SH-SY5Y (cell line): ENCODE data around the gene MCU.

Experiments
- GATA2 ChIP-seq: IDR thresholded peaks from 2 replicates; pipeline ENCODE4 v1.6.1; 2011; ENCODE audit warnings: mild to moderate bottlenecking, low read depth, low read length
- GATA3 ChIP-seq: IDR thresholded peaks from 2 replicates; pipeline ENCODE4 v1.6.1; 2011; ENCODE audit warnings: low read depth, mild to moderate bottlenecking, low read length, moderate library complexity

DNA sequence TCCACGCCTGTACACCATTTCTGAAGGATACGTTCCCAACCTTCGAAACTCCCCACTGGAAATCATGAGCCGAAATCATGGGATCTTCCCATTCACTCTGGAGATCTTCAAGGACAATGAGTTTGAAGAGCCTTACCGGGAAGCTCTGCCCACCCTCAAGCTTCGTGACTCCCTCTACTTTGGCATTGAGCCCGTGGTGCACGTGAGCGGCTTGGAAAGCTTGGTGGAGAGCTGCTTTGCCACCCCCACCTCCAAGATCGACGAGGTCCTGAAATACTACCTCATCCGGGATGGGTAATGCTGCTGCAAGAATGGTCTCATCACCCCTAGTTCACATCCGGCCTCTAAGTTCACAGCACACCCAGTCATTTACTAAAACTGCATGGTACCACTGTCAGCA is 232.4 kb downstream of the MCU start:
- TF ChIP-seq GATA2: no peak
- no peak for TF ChIP-seq GATA3
